DOHH2 (cell line): ENCODE measurements around the gene RGS4.

Experiments used
- EZH2phosphoT487 ChIP-seq: fragments of 200-600 bp; sonication (generic); IDR thresholded peaks from 2 replicates; pipeline ENCODE4 v1.6.1; 2017; ENCODE audit warnings: borderline replicate concordance, mild to moderate bottlenecking, antibody characterized with exemption, low read length, moderate library complexity, mixed read lengths
- TF ChIP-seq, protein P1 (sequence below): fragments of 200-600 bp; sonication (generic); IDR thresholded peaks from one replicate; pipeline ENCODE4 v1.5.1; 2014; ENCODE audit warnings: antibody characterized with exemption, mild to moderate bottlenecking, low read depth, low read length; ENCODE audit not compliant: poor library complexity, severe bottlenecking

- TF ChIP-seq, protein P1, sequence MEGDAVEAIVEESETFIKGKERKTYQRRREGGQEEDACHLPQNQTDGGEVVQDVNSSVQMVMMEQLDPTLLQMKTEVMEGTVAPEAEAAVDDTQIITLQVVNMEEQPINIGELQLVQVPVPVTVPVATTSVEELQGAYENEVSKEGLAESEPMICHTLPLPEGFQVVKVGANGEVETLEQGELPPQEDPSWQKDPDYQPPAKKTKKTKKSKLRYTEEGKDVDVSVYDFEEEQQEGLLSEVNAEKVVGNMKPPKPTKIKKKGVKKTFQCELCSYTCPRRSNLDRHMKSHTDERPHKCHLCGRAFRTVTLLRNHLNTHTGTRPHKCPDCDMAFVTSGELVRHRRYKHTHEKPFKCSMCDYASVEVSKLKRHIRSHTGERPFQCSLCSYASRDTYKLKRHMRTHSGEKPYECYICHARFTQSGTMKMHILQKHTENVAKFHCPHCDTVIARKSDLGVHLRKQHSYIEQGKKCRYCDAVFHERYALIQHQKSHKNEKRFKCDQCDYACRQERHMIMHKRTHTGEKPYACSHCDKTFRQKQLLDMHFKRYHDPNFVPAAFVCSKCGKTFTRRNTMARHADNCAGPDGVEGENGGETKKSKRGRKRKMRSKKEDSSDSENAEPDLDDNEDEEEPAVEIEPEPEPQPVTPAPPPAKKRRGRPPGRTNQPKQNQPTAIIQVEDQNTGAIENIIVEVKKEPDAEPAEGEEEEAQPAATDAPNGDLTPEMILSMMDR = no peak
- no peak for TF ChIP-seq EZH2phosphoT487
Measured at GRCh38 chr1:163095213-163095612, 26.1 kb downstream of the RGS4 start.
